Osteoblast (primary cell): ENCODE measurements around the gene C9orf152. TPM values are rescaled to one million over a fixed set of nuclear protein-coding genes. Genes with fewer than 3 reads are reported as not detected.

ENCODE experiments used
- DNase-seq: peaks from one replicate; pipeline ENCODE4 v3.0.0; 2011; ENCODE audit warnings: low spot score, mixed read lengths; ENCODE audit not compliant: insufficient read length; ENCODE audit errors: missing footprints
- H2AFZ ChIP-seq: 2 replicates; pipeline ENCODE4 v1.6.0; 2011; ENCODE audit warnings: mild to moderate bottlenecking, low read length
- H3K27ac ChIP-seq: 2 replicates; pipeline ENCODE4 v1.5.1; 2011; ENCODE audit warnings: mild to moderate bottlenecking, low read depth, low read length, moderate library complexity
- H3K27me3 ChIP-seq: 2 replicates; pipeline ENCODE4 v1.6.0; 2012; ENCODE audit warnings: mild to moderate bottlenecking, control low read depth, inconsistent platforms, low read length, moderate library complexity; ENCODE audit not compliant: insufficient read depth
- H3K36me3 ChIP-seq: 2 replicates; pipeline ENCODE4 v1.5.1; 2011; ENCODE audit warnings: mild to moderate bottlenecking, low read length, control low read depth, moderate library complexity; ENCODE audit not compliant: insufficient read depth
- H3K4me1 ChIP-seq: 2 replicates; pipeline ENCODE4 v1.5.1; 2011; ENCODE audit warnings: mild to moderate bottlenecking, low read length, control low read depth, moderate library complexity; ENCODE audit not compliant: insufficient read depth
- H3K4me2 ChIP-seq: 2 replicates; pipeline ENCODE4 v1.6.0; 2011; ENCODE audit warnings: mild to moderate bottlenecking, low read length; ENCODE audit not compliant: insufficient read depth
- H3K4me3 ChIP-seq: fragments of 200-600 bp; sonication (generic); 3 replicates; pipeline ENCODE4 v1.5.1; 2012; ENCODE audit warnings: mild to moderate bottlenecking, low read length, inconsistent platforms; ENCODE audit not compliant: insufficient read depth
- H3K79me2 ChIP-seq: 2 replicates; pipeline ENCODE4 v1.6.0; 2012; ENCODE audit warnings: mild to moderate bottlenecking, low read length, control low read depth, inconsistent platforms; ENCODE audit not compliant: insufficient read depth
- H3K9me3 ChIP-seq: 2 replicates; pipeline ENCODE4 v1.5.1; 2011; ENCODE audit warnings: low read depth, low read length, control low read depth
- H4K20me1 ChIP-seq: 2 replicates; pipeline ENCODE4 v1.6.0; 2012; ENCODE audit warnings: mild to moderate bottlenecking, low read length, control low read depth; ENCODE audit not compliant: insufficient read depth
- CTCF ChIP-seq: IDR thresholded peaks from 2 replicates; pipeline ENCODE4 v1.5.1; 2011; ENCODE audit warnings: mild to moderate bottlenecking, low read depth, low read length, moderate library complexity; ENCODE audit errors: extremely low read depth
- total RNA-seq: library from RNA; depleted of rRNA; stranded (reverse); fragments of >200 nt; gene quantifications from 2 replicates; pipeline ENCODE4 v1.2.3, GENCODE V29; 2012

C9orf152 gene
- total RNA-seq, 1 donor = not detected

GRCh38 chr9:110173322-110173642 is 34.7 kb downstream of the C9orf152 start:
- H3K27ac ChIP-seq = no peak overlapping the region
- H3K9me3 ChIP-seq = no peaks in the 10 kb centered on the region
- H3K4me3 ChIP-seq = no peak overlapping the region
- H4K20me1 ChIP-seq = peaks cover 11% of the 10 kb centered on the region
- no peak for DNase-seq
- peaks cover 42% of the 10 kb centered on the region for H3K36me3 ChIP-seq
- no peak for TF ChIP-seq CTCF
- H3K4me1 ChIP-seq = peaks cover 5% of the 10 kb centered on the region
- no peak overlapping the region for H3K4me2 ChIP-seq
- H3K79me2 ChIP-seq = peaks cover 37% of the 10 kb centered on the region
- no peaks in the 10 kb centered on the region for H3K27me3 ChIP-seq
- H2AFZ ChIP-seq = no peak overlapping the region

- peaks cover 59% of the 10 kb centered on the region for H3K36me3 ChIP-seq
- peaks cover 5% of the 10 kb centered on the region for H3K4me1 ChIP-seq
- no peaks in the 10 kb centered on the region for H3K9me3 ChIP-seq
- no peak for TF ChIP-seq CTCF
- no peak overlapping the region for H3K27ac ChIP-seq
- H3K4me3 ChIP-seq = no peak overlapping the region
- no peak overlapping the region for H3K4me2 ChIP-seq
- peaks cover 31% of the 10 kb centered on the region for H4K20me1 ChIP-seq
- peaks cover 64% of the 10 kb centered on the region for H3K79me2 ChIP-seq
- H3K27me3 ChIP-seq = no peaks in the 10 kb centered on the region
- DNase-seq = no peak
- H2AFZ ChIP-seq = no peak overlapping the region
These were observed 37.4 kb downstream of the C9orf152 start for GRCh38 chr9:110170357-110171257.

GRCh38 chr9:110168486-110168885 is 39.5 kb downstream of the C9orf152 start:
- Histone ChIP-seq H3K36me3 (peaks cover 59% of the 10 kb centered on the region), H4K20me1 (peaks cover 41% of the 10 kb centered on the region), H3K4me2 (no peak overlapping the region), H3K4me3 (no peak overlapping the region), H3K9me3 (no peaks in the 10 kb centered on the region), H3K4me1 (peaks cover 5% of the 10 kb centered on the region), H3K27ac (no peak overlapping the region), H2AFZ (no peak overlapping the region), H3K79me2 (peaks cover 85% of the 10 kb centered on the region), H3K27me3 (no peaks in the 10 kb centered on the region)
- DNase-seq = no peak
- no peak for TF ChIP-seq CTCF

GRCh38 chr9:110161940-110162339 is 46.0 kb downstream of the C9orf152 start:
- Histone ChIP-seq H3K36me3 (peaks cover 42% of the 10 kb centered on the region), H3K27ac (no peak overlapping the region), H3K9me3 (no peaks in the 10 kb centered on the region), H2AFZ (no peak overlapping the region), H4K20me1 (peaks cover 85% of the 10 kb centered on the region), H3K27me3 (no peaks in the 10 kb centered on the region), H3K4me3 (no peak overlapping the region), H3K4me1 (peaks cover 15% of the 10 kb centered on the region), H3K4me2 (no peak overlapping the region), H3K79me2 (peaks cover 99% of the 10 kb centered on the region)
- no peak for TF ChIP-seq CTCF
- DNase-seq = no peak
